Brain microvascular endothelial cell (primary cell): Measurements from ENCODE around the gene GNRH2.
"Not testable (repeated sequence)": the region's sequence is repeated elsewhere in the genome, so short reads cannot be mapped to it uniquely, and the experiment has no call there.

Source experiments
- DNase-seq: peaks from one replicate; pipeline ENCODE4 v3.0.0-alpha.2; 2020
- H3K27ac ChIP-seq: fragments of 250-450 bp; sonication (Bioruptor Pico); 2 replicates; pipeline ENCODE4 v1.5.1; 2020; ENCODE audit warnings: mild to moderate bottlenecking, moderate library complexity
- H3K27me3 ChIP-seq: fragments of 250-450 bp; sonication (Bioruptor Pico); replicated peaks from 2 replicates; pipeline ENCODE4 v1.5.1; 2020; ENCODE audit warnings: mild to moderate bottlenecking
- H3K36me3 ChIP-seq: fragments of 250-450 bp; sonication (Bioruptor Pico); replicated peaks from 2 replicates; pipeline ENCODE4 v1.5.1; 2020; ENCODE audit warnings: mild to moderate bottlenecking
- H3K4me3 ChIP-seq: 2 replicates; pipeline ENCODE4 v1.5.1; 2011; ENCODE audit warnings: low read depth, mild to moderate bottlenecking, control low read depth, low read length, moderate library complexity
- in situ Hi-C: cut with HindIII; loops from 2 replicates; pipeline ENCODE4 v1.10.0; 2017; ENCODE audit warnings: low sequenced_read_pairs, low pct_ligation_motif_present
- TF ChIP-seq, protein P1 (sequence below): IDR thresholded peaks from 2 replicates; pipeline ENCODE4 v1.5.1; 2011; ENCODE audit warnings: low read depth, mild to moderate bottlenecking, moderate library complexity, low read length, control low read depth, inconsistent platforms; ENCODE audit errors: missing control alignments

GNRH2 gene

DNA sequence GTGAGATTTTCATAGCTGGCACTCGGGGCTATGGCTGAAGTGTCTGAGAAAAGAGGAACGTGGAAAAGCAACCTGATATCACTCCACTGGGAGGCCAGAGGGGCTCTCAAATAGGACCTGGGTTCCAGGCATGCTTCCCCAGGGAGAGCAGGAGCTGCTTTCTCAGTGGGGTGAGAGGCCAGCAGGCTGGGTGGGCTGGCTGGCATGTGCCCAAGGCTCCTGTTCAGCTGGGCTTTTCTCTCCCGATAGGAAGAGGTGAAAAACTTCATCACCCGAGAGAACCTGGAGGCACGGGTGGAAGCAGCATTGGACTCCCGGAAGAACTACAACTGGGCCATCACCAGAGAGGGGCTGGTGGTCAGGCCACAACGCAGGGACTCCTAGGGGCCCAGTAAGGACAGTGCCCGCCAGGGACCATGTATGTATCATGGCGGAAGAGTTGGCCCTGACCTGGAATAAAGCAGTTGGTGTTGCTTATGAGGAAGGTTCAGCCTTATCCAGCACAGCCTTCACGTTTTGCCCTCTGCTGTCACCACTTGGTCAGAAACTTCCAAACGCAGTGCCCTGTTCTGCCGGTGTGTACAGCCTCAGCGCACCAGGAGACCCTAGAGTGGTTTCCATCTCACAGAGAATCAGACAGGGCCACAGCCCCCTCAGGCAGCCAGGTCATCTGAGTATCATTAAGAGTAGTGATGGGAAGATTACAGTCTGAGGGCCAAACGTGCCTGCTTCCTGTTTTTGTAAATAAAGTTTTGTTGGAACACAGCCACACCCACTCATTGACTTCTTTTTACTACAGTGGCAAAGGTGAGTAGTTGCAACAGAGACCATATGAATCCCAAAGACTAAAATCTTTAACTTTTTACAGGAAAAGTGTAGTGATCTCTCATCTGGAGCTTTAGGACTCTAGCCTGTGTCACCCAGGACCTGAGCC, 4.3 kb downstream of the GNRH2 start:
- H3K4me3 ChIP-seq: no peak overlapping the region
- in situ Hi-C loops: no loop called here
- no peak overlapping the region for H3K27ac ChIP-seq
- H3K27me3 ChIP-seq: no peaks in the 10 kb centered on the region
- no peak for DNase-seq
- peaks cover 20% of the 10 kb centered on the region for H3K36me3 ChIP-seq
- TF ChIP-seq, protein P1, sequence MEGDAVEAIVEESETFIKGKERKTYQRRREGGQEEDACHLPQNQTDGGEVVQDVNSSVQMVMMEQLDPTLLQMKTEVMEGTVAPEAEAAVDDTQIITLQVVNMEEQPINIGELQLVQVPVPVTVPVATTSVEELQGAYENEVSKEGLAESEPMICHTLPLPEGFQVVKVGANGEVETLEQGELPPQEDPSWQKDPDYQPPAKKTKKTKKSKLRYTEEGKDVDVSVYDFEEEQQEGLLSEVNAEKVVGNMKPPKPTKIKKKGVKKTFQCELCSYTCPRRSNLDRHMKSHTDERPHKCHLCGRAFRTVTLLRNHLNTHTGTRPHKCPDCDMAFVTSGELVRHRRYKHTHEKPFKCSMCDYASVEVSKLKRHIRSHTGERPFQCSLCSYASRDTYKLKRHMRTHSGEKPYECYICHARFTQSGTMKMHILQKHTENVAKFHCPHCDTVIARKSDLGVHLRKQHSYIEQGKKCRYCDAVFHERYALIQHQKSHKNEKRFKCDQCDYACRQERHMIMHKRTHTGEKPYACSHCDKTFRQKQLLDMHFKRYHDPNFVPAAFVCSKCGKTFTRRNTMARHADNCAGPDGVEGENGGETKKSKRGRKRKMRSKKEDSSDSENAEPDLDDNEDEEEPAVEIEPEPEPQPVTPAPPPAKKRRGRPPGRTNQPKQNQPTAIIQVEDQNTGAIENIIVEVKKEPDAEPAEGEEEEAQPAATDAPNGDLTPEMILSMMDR: no peak

DNA sequence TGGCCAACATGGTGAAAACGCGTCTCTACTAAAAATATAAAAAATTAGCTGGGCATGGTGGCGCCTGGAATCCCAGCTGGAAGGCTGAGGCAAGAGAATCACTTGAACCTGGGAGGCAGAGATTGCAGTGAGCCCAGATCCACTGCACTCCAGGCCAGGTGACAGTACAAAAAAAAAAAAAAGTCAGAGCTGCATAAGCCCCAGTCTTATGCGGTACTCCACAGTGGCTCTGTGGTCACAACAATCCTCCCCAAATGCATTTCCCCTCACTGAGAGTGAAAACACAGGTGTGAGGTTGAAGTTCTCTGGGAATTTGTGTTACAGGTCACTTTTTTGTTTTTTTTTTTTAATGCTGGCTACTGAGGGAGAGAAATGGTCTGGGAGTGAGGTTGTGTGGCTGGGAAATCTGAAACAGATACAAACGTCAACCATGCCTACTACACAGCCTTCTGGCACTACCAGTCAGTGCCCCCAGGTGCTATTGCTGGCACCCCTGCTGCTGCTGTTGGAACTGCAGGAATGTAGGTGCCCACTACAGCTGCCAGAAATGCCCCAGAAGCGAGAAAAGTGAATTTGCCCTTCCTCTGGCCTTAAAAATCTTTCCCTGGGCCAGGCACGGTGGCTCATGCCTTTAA, 8.1 kb downstream of the GNRH2 start:
- DNase-seq: no peak
- in situ Hi-C loops: no loop called here
- Histone ChIP-seq H3K4me3 (no peak overlapping the region), H3K36me3 (peaks cover 20% of the 10 kb centered on the region), H3K27me3 (no peaks in the 10 kb centered on the region), H3K27ac (no peak overlapping the region)
- TF ChIP-seq, protein P1: peak; percentile 15

DNA sequence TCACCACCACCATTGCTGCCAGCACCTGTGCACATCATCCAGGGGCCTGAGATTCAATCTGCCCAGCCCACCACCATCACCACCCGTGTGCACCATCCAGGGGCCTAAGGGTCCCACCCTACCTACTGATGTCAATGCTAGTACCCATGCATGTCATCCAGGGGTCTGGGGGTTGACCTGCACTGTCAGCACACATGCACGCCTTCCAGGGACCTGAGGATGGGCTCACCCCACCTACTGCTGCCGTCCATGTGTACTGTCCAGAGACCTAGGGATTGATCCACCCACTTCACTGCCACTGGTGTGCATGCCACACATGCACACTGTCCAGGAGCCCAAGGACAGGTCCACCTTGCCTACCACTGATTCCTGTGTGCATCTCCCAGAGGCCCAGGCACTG, 16.1 kb downstream of the GNRH2 start:
- H3K27ac ChIP-seq: no peak overlapping the region
- TF ChIP-seq, protein P1: no peak

DNA sequence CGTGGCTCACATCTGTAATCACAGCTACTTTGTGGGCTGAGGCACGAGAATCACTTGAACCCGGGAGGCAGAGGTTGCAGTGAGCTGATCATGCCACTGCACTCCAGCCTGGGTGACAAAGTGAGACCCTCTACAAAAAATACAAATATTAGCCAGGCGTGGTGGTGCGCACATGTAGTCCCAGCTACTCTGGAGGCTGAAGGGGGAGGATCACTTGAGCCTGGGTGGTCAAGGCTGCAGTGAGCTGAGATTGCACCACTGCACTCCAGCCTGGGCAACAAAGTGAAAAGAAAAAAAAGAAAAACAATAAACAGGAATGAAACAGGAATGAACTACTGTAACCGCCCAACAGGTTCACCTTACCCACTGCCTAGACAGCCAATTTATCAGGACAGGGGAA, 20.7 kb downstream of the GNRH2 start:
- H3K36me3 ChIP-seq, H3K27ac ChIP-seq, in situ Hi-C loops, H3K27me3 ChIP-seq, H3K4me3 ChIP-seq, DNase-seq: not testable (repeated sequence)

More for the DNA sequence above, 16.1 kb downstream of the GNRH2 start:
- Histone ChIP-seq H3K4me3 (no peak overlapping the region), H3K27me3 (no peaks in the 10 kb centered on the region), H3K36me3 (no peaks in the 10 kb centered on the region)
- in situ Hi-C loops: no loop called here
- DNase-seq: no peak

DNA sequence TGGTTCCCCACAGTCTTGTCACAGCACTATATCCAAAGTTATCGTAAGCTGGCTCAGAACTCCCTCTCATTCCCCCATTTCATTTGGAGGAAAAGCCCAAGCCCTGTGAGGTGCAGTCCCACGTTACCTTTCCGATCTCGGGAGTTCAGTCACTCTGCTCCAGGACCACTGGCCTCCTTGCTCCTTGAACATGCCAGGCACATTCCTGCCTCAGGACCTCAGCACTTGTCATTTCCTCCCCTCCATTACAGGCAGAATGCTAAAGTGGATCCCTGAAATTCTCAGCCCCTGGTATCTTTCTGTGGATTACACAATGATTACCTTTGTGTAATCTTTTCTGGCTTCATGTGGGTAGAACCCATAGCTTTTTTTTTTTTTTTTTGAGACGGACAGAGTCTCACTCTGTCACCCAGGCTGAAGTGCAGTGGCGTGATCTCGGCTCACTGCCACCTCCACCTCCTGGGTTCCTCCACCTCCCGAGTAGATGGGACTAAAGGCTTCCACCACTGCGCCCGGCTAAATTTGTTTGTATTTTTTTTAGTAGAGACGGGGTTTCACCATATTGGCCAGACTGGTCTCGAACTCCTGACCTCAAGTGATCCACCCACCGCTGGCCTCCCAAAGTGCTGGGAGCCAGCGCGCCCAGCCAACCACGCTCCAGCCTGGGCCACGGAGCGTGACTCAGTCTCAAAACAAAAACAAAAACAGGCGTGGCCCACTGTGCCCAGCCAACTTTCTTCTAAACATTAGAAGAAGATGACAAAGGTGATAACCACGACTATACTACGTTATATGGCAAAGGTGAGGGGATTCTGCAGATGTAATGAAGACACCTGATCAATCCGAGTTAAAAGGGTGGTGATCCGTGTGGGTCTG, 24.0 kb downstream of the GNRH2 start:
- Histone ChIP-seq H3K4me3 (no peak overlapping the region), H3K27me3 (peaks cover 7% of the 10 kb centered on the region), H3K36me3 (no peaks in the 10 kb centered on the region), H3K27ac (no peak overlapping the region)
- in situ Hi-C loops: no loop called here
- TF ChIP-seq, protein P1: no peak
- DNase-seq: no peak

DNA sequence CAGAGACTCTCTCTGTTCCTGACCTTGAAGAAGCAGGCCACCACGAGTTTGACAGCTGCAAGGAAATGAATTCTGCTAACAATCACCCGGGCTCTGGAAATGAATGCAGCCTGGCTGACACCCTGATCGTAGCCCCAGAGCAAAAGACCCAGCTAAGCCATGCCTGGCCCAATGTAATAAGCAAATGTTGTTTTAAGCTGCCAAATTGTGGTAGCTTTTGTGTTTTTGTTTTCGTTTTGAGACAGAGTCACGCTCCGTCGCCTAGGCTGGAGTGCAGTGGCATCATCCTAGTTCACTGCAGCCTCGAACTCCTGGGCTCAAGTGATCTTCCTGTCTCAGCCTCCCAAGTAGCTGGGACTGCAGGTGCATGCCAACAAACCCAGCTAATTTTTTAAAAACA, 24.7 kb downstream of the GNRH2 start:
- TF ChIP-seq, protein P1: no peak
- no peak overlapping the region for H3K4me3 ChIP-seq
- no peaks in the 10 kb centered on the region for H3K36me3 ChIP-seq
- no peak for DNase-seq
- no peak overlapping the region for H3K27ac ChIP-seq
- in situ Hi-C loops: no loop called here
- peaks cover 7% of the 10 kb centered on the region for H3K27me3 ChIP-seq
